Measurements from ENCODE around the gene NALCN. TPM values are rescaled to one million over a fixed set of nuclear protein-coding genes. Genes with fewer than 3 reads are reported as not detected.

Gene NALCN
- total and polyA plus RNA-seq, 2 experiments from 2014 or later = 0.50 to 0.87 TPM

GRCh38 chr13:101433895-101434294, 17.6 kb upstream of the NALCN start:
- H3K27ac Mint-ChIP-seq = no peak overlapping the region
- no peaks in the 10 kb centered on the region for H3F3A ChIP-seq (replicated peaks; ENCODE audit: low read depth)
- ATAC-seq (no peak), DNase-seq (ENCODE audit: low spot score) (no peak)
- TF ChIP-seq ZNF114 (CRISPR knock-in tag; IDR thresholded peaks at IDR 0.05) (no peak), JUNB (IDR thresholded peaks at IDR 0.05; ENCODE audit: unreplicated experiment) (no peak)
- no peaks in the 10 kb centered on the region for H3K4me1 Mint-ChIP-seq
- H2AFZ ChIP-seq = no peak overlapping the region
- no peaks in the 10 kb centered on the region for H3K27me3 Mint-ChIP-seq (ENCODE audit: insufficient read depth, low read depth, poor library complexity)
- H3K27me3 ChIP-seq (ENCODE audit: insufficient read depth) = no peaks in the 10 kb centered on the region
- no peaks in the 10 kb centered on the region for H3K79me2 ChIP-seq (replicated peaks; ENCODE audit: insufficient read depth)
- no peaks in the 10 kb centered on the region for H3K4me1 ChIP-seq (ENCODE audit: insufficient read depth)
- no peak overlapping the region for H3K27ac ChIP-seq (ENCODE audit: low read depth)
- no peaks in the 10 kb centered on the region for H3K9me2 ChIP-seq (ENCODE audit: insufficient read depth)
- no peaks in the 10 kb centered on the region for H4K20me1 ChIP-seq (replicated peaks; ENCODE audit: insufficient read depth)
- H3K36me3 Mint-ChIP-seq (ENCODE audit: low read depth) = no peaks in the 10 kb centered on the region
- no peaks in the 10 kb centered on the region for H3K9me3 Mint-ChIP-seq
- no peak overlapping the region for H3K4me3 ChIP-seq
- H3K36me3 ChIP-seq (ENCODE audit: insufficient read depth) = no peaks in the 10 kb centered on the region
- H3K4me2 ChIP-seq = no peak overlapping the region
- H3K4me3 Mint-ChIP-seq = no peak overlapping the region

- H3K79me2 ChIP-seq (replicated peaks; ENCODE audit: insufficient read depth) = no peaks in the 10 kb centered on the region
- no peak overlapping the region for H3K27ac ChIP-seq (ENCODE audit: low read depth)
- H3F3A ChIP-seq (replicated peaks; ENCODE audit: low read depth) = no peaks in the 10 kb centered on the region
- Mint-ChIP-seq H3K27me3 (ENCODE audit: insufficient read depth, low read depth, poor library complexity) (no peaks in the 10 kb centered on the region), H3K4me3 (no peak overlapping the region), H3K4me1 (no peaks in the 10 kb centered on the region), H3K9me3 (no peaks in the 10 kb centered on the region), H3K36me3 (ENCODE audit: low read depth) (no peaks in the 10 kb centered on the region), H3K27ac (no peak overlapping the region)
- no peaks in the 10 kb centered on the region for H4K20me1 ChIP-seq (replicated peaks; ENCODE audit: insufficient read depth)
- no peak for DNase-seq (ENCODE audit: low spot score)
- no peaks in the 10 kb centered on the region for H3K36me3 ChIP-seq (ENCODE audit: insufficient read depth)
- H3K27me3 ChIP-seq (ENCODE audit: insufficient read depth) = no peaks in the 10 kb centered on the region
- no peak overlapping the region for H3K4me2 ChIP-seq
- H3K9me2 ChIP-seq (ENCODE audit: insufficient read depth) = no peaks in the 10 kb centered on the region
- no peaks in the 10 kb centered on the region for H3K4me1 ChIP-seq (ENCODE audit: insufficient read depth)
- H2AFZ ChIP-seq = no peak overlapping the region
- H3K4me3 ChIP-seq = no peak overlapping the region
- no peak for ATAC-seq
- TF ChIP-seq ZNF331 (CRISPR knock-in tag; IDR thresholded peaks at IDR 0.05; ENCODE audit: low read depth) (no peak), ETS1 (IDR thresholded peaks at IDR 0.05) (no peak), EZH2phosphoT487 (IDR thresholded peaks at IDR 0.05; ENCODE audit: unreplicated experiment) (no peak), NANOG (IDR thresholded peaks at IDR 0.05; ENCODE audit: borderline replicate concordance) (no peak), STAT1 (IDR thresholded peaks at IDR 0.05; ENCODE audit: unreplicated experiment) (no peak), EZH2 (IDR thresholded peaks at IDR 0.05; ENCODE audit: low read depth, unreplicated experiment) (no peak), ZNF462 (CRISPR knock-in tag; IDR thresholded peaks at IDR 0.05) (no peak), REST (IDR thresholded peaks at IDR 0.05; ENCODE audit: unreplicated experiment) (no peak), POLR2AphosphoS5 (IDR thresholded peaks at IDR 0.05; ENCODE audit: low read depth) (no peak)
Measured at GRCh38 chr13:101429733-101430132, 13.4 kb upstream of the NALCN start.
